Measurements from ENCODE around the gene ELK3.

Gene ELK3

GRCh38 chr12:96189781-96190180 is 4.4 kb upstream of the ELK3 start:
- no peak for DNase-seq (ENCODE audit: low read depth)

GRCh38 chr12:96190413-96191108 is 3.6 kb upstream of the ELK3 start:
- no peak for DNase-seq (ENCODE audit: low read depth)

DNA sequence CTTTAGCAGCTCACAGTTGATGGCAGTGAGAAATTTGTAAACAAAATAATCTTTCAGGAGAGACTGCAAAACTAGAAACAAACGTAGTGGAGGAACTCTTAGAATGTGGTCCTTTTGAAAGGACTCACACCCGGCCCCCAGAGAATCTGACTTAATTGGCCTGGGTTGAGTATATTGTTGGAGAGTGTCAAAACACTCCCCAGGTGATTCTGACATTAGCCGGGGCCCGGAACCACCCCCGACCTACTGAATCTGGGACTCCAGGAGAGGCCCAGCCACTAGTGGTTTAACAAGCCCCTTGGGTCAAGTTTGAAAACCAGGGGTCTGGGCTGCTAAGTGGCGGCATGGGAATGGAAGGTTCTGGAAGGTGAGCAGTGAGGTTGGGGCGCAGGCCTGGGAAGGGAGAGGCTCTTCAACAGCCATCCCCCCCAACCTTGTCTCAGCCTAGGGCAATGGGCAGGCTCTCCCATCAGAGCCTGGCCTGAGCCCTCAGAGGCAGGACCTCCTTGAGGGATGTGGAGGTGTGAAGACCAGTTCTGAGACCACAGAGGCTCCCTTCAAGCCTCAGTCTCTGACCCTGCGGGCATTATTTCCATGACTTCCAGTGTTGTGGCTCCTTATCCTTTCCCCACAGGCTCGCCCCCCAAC is 1.1 kb upstream of the ELK3 start:
- no peak for DNase-seq (ENCODE audit: low read depth)

DNA sequence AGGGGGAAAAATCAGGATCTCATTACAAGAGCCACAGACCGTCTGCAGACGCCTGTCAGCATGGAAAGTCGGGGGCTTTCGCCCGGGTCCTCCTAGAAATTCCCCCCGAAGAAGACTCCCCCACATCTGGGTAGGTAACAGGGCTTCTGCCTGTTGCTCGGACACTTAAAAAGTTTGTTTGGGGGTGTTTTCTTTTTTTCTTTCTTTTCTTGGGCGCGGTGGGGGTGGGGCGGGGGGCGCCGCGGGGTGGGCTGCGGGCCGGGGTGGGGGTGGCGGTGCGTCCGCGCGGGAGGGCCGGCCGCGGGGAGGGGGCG is 358 bp downstream of the ELK3 start:
- DNase-seq (ENCODE audit: low read depth), result no peak

DNA sequence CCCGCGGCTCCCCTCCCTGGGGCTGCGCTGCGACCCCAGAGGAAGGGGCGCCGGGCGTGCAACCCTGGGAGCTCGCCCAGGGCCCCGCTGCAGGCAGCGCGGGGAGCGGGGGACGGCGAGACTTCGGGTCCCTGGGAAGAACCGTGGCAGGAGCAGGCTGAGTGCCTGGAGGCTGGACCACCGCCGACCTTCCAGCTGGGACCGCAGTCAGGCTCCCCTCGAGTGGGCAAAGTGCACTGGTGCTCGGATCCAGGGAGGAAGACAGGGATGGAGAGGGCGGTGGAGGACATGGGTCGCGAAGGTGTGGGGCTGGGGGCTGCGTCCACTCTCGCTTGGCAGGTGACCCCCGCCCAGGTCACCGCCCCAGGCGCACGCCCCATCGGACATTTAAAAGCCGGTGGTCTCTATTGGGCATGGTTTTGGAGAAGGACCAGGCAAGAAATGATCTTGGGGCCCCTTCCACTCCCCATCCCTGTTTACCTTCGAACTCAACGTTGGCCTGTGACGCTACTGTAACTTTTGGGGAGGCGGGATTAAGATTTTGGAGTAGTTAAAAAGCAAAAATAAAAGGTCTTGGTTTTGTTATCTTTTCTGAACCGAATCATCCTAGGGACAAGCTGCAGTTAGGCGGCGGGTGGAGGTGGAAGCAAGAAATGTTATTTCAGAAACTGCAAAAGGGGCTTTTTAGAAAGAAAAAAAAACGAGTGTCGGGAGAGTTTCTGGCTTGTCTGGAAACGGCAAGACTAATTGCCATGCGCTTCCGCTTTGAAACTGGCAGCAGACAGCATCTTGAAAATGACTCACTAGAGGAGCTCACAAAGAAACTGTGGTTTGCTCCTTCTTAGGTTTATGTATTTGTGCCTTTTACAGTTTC is 1.0 kb downstream of the ELK3 start:
- peak; percentile 76 for DNase-seq (ENCODE audit: low read depth)

DNA sequence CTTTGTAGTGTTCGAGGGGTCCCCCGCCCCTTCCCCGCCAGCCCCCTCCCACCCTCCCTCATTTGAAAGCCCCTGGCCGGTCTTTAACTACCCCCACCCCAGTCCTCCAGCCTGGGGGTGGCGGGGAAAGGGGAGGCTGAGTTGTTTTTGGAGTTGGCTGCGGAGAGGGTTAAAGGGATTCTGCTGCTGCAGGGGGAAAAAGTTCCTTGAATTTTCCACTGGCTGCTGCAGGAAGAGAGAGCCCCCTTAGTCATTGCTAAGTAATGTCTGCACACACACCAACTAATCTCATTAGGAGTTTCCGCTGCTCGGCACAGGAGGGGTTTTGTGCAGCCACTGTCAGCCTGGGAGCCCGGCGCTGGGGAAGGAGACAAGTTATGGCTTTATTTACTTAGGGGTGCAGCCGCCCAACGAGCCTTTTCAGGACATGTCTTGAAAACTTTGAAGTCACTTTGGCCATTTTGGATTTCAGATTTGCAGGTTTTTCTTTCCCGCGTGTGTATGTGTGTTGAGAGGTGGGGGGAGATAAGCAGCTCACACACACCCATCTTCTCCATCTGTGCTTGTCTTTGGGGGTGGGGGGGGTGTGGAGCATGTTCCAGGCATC is 1.8 kb downstream of the ELK3 start:
- no peak for DNase-seq (ENCODE audit: low read depth)

- no peak for DNase-seq (ENCODE audit: low read depth)
Observed at GRCh38 chr12:96196781-96197180, 2.6 kb downstream of the ELK3 start.

DNA sequence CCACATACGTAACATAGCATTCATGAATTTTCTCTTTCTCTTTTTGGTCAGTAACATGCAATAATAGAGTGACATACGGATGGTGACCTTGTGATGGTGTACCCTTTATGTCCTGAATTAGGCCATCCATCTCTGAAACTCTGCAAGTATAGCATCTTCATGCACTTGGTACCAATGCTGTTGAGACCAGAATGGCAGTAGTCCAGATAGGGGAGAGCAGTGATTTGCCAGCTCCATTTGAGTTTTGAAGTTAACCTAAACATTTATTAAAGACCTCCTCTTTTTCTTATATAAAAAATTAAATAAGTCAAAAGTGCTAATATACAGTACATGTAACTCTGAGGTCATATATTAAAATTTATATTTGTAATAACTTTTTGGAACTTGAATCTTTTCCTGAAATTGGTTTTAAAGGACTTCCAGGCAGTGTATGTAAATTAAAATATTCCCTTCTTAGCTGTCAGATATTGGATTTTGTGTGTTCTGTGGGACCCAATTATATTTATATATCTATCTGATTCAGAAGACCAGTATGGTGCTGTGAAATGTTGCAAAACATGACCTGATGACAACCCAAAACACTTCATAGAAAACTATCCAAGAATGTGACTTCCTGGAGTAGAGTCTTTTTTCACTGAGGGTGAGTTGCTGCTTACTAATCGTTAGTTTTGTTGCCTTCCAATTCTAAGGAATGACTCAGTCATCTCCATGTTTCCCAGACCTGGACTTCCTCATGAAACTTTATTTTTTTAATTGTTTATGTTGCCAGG is 3.5 kb downstream of the ELK3 start:
- peak; percentile 96 for DNase-seq (ENCODE audit: low read depth)

GRCh38 chr12:96198965-96199364 is 4.8 kb downstream of the ELK3 start:
- peak; percentile 91 for DNase-seq (ENCODE audit: low read depth)

DNA sequence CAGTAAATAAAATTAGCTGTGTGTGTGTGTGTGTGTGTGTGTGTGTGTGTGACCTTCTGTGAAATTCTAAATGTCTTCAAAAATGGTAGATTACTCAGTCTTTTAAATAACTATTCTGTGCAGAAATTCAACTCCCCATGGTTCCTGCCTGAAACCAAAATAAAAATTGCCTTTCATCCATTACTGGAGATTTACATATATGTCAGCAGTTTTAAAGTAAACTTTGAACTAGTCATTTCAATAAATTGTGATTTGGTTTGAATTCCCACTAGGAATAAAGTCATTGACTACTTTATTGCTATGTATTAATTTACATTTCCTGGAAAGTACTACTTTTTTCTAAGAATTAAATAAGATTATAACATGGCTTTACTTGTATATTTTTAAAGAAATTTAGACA is 5.3 kb downstream of the ELK3 start:
- DNase-seq (ENCODE audit: low read depth), result no peak

GRCh38 chr12:96201272-96202227 is 7.4 kb downstream of the ELK3 start:
- no peak for DNase-seq (ENCODE audit: low read depth)

GRCh38 chr12:96204381-96204780 is 10.2 kb downstream of the ELK3 start:
- no peak for DNase-seq (ENCODE audit: low read depth)

DNA sequence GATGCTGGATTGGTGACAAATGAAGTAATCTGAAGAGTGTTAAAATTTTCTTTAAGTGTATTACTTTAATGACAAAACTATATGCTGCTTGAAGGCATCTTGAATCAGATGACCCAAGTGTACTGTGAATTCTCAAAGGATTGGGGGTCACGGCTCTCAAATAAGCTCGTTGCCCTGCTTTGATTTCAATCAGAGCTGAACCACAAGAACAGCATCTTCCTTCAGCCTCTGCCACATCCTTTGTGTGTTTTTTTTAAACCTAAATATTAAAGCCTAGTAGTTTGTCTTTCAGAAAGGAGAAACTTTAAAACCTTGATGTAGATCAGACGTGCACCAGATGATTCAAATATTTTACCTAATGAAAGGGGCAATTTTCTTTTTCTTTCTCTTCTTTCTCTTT is 11.7 kb downstream of the ELK3 start:
- DNase-seq (ENCODE audit: low read depth), result no peak

DNA sequence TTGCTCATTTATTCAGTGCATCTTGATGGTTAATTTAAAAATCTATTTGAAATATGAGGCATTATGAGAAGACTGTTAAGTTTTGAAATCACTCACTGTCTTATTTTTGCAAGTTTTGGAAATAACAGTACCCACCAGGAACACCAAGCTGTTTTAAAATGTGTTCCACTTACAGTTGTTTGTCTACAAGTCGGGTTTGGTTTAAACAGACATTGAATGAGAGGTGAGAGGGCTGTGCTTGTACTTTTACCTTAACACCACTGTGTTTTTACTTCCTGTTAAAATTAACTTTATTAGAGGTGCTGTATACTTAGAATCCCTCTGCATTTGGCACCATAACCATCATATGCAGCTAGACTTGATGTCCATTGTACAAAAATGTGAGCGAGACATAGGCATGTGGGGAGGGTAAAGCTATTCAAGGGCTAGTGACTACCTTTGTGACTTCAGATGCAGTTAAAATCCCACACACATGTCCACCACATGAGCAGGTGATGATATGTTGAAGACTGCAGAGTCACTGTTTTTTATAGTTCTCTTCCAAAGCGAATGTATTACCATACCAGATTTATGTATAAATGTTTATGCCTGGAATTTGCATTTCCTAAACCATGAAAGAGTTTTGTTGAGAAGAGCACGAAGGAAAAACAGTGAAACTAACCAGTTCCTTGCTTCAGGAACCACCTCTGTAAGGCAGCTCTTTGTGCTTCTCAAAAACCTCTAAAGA is 12.9 kb downstream of the ELK3 start:
- no peak for DNase-seq (ENCODE audit: low read depth)

DNA sequence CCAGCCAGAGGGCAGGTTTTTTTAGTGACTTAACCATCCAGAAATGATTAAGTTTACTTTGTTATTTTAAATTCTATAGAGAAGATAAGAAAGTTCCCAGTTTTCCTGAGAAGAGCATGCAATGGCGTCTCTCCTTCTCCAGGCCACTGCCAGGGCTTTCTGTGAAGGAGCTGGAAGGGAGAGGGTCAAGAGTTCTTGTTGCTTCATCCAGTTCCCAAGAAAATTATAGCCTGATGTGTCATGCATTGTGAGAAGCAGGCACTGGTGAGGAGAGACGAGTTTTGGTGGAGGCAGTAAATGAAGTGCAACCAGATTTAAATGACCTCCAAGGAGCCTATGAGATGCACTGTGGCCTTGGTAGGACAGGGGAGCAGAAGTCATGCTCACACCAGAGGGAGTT is 14.2 kb downstream of the ELK3 start:
- DNase-seq (ENCODE audit: low read depth), result peak; percentile 81

- DNase-seq (ENCODE audit: low read depth), result no peak
Observed at GRCh38 chr12:96208801-96209549, 14.8 kb downstream of the ELK3 start.

DNA sequence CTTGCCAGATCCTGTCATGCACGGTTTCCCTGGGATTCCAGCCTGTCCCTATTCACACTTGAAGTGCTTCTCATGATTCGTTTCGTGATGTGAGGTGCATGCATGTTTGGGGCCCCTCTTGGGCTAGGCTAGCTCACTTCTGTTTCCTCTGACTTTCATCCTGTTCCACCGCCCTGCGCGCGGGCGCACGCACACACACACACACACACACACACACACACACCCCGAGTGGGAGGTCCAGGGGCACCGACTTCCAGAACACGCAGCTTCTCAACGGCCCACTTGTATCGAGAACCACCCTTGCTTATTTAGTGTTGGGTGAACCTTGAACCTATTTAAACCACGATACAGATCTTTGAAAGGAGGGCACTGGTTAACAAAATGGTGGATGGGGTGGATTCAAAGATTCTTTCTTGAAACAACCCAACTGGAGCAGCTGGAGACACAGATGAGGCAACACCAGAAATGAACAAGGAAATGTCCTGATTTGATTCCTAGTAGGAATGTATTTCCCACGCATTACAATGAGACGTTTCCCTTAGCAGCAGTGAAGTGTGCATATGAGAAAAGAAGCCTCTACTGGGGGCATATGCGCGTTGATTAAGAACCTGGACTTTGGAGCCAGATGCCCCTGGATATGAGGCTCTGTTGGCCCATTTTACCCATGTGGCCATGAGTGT is 16.3 kb downstream of the ELK3 start:
- DNase-seq (ENCODE audit: low read depth), result no peak

- no peak for DNase-seq (ENCODE audit: low read depth)
Observed at GRCh38 chr12:96211988-96212387, 17.8 kb downstream of the ELK3 start.
